GM18870 (cell line): ENCODE results near the gene INTS7.

ENCODE experiments used
- ATAC-seq: cut with Tn5 transposase; IDR thresholded peaks from one replicate; pipeline ENCODE4 v1.9.1; 2021; ENCODE audit warnings: moderate library complexity; ENCODE audit not compliant: unreplicated experiment

Gene INTS7, protein sequence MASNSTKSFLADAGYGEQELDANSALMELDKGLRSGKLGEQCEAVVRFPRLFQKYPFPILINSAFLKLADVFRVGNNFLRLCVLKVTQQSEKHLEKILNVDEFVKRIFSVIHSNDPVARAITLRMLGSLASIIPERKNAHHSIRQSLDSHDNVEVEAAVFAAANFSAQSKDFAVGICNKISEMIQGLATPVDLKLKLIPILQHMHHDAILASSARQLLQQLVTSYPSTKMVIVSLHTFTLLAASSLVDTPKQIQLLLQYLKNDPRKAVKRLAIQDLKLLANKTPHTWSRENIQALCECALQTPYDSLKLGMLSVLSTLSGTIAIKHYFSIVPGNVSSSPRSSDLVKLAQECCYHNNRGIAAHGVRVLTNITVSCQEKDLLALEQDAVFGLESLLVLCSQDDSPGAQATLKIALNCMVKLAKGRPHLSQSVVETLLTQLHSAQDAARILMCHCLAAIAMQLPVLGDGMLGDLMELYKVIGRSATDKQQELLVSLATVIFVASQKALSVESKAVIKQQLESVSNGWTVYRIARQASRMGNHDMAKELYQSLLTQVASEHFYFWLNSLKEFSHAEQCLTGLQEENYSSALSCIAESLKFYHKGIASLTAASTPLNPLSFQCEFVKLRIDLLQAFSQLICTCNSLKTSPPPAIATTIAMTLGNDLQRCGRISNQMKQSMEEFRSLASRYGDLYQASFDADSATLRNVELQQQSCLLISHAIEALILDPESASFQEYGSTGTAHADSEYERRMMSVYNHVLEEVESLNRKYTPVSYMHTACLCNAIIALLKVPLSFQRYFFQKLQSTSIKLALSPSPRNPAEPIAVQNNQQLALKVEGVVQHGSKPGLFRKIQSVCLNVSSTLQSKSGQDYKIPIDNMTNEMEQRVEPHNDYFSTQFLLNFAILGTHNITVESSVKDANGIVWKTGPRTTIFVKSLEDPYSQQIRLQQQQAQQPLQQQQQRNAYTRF

DNA sequence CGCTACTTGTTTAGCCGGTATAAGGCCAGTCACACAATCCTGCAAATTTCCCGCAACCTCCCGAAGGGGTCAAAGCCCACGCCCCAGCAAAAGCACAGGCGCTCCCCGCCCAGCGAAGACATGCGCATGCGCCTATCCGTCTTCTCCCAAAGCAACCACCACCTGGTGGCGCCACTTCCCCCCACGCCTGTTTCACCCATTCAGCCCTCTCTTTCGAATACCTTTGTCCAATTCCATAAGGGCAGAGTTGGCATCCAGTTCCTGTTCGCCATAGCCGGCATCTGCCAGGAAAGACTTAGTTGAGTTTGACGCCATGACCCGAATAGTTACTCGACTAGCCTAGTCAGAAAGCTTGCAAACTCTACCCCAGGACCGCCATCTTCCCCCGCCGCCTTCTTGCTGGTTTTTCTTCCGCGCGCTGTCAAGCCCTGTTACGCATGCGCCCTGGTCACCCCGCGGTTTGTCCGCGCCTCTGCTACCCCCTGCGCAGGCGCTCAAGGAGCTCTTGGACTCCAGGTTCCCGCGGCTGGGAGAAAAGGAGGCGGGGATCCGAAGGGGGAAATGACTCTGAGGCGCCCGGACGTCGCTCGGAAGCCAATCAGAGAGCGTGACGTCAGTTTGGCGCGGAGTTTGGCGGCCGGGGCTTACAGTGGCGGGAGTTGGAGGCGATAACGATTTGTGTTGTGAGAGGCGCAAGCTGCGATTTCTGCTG is at the start of gene INTS7, which contains the start of gene DTL:
Gene INTS7 (minus strand): TSS at position 435 of the 712 bp plus-strand sequence. CDS start 120 bp downstream, at position 315.
Gene DTL (plus strand): TSS at position 626 of the 712 bp plus-strand sequence. CDS start 143 bp downstream, outside the sequence.
- peak; percentile 66 for ATAC-seq

DNA sequence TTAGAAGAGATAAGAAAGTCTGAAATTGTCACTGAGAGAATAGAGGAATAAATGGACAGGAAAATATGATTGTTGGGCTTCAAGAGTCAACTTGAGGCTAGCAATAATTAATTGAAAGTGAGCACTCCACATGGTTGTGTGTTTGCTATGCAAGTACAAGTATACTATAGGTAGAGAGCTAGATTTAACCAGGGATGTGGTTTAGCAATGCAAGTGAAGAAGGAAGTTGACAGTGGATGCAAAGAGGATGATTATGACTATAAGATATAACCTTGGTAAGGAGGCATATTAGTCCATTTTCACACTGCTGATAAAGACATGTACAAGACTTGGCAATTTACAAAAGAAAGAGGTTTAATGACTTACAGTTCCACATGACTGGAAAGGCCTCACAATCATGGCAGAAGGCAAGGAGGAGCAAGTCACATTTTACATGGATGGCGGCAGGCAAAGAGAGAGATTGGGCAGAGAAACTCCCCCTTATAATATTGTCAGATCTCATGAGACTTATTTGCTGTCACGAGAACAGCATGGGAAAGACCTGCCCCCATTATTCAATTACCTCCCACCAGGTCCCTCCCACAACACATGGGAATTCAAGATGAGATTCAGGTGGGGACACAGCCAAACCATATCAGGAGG is 47.5 kb upstream of the INTS7 start:
- ATAC-seq = no peak

DNA sequence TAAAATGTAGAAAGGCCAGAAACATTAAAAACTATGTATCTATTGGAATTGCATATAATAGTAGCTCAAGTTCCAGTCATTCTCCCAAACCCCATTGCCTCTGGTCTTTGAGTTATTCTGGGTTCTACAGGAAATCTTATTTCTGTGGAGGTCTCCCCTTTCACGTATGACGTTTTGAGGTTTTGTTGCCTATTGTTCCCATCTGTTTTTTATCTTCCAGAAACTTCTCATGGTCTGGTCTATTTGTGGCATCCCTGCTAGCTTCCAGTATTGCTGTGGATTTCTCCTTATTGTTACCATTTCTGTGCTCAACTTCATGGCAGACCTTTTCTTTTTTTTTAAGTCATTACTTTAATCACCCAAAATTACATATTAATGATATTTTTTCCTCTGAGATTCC is 43.5 kb upstream of the INTS7 start:
- ATAC-seq = no peak

DNA sequence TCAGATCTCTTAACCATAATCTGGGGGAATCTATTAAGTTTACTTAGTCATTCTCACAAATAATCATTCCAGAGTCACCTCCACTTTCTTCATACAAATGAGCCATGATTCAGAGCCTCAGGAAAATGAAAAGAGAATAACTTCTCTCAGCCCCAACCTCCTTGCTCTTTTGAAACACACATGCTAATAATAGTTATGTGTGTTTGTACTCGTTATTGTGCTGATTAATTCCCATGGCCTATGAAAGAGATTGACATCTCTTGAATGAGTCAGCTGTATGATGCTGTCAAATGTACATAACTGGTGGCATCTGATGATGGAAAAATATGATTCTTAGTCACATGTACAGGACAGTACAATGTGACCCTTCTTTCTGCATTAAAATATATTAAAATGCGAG is 41.7 kb upstream of the INTS7 start:
- ATAC-seq = no peak

DNA sequence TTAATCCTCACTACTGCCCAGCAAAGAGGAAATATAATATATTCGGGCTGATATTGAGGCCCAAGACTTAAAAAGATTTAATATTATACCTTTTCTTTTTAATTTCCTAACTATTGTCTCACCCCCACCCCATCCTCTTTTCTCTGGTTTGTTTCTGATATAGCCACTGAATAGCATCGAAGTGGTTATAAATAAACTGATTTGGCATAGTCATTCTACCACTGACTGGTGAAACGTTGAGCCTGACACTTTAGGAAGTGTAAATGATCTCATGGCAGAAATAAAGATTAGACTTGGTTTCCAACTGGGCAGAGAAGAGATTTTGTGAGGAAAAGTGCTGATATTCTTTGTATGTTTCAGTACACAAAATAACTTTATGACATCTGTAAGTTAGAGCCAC is 39.5 kb upstream of the INTS7 start:
- no peak for ATAC-seq

DNA sequence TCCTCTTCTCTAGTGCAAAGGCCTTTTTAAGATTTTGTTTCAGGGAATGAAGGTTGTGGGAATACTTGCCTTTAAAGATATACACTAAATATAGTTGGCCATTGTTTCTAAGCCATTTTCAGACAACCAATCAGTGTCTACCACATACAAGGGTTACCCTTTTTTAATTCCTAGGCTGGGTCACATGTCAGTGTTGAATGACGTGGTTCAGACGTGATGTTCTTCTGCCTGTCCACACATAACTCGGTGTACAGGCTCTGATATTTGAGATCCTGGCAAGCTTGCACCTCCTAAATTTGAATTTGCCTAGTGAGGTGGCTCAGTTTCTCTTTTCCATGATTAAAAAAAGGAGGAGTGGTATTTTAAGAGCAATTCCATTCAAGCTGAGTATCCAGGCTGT is 39.0 kb upstream of the INTS7 start:
- no peak for ATAC-seq

DNA sequence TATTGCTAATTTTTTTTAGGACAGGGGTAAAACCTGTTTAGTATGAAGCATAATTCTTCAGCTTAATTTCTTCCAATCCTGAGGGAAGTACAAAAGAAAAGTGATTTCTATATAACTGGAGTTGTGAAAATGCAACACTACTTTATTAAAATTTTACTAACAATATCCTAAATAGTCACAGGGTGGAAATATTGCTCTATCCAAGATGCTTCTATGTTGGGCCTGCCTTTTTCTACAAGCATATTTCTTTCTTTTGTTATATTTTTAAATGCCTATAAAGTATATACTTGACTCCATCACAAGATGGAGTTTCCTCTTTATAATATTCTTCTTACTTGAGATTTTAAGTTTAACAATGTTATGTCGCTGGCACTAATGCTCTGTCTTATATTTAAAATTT is 38.1 kb upstream of the INTS7 start:
- ATAC-seq = no peak

DNA sequence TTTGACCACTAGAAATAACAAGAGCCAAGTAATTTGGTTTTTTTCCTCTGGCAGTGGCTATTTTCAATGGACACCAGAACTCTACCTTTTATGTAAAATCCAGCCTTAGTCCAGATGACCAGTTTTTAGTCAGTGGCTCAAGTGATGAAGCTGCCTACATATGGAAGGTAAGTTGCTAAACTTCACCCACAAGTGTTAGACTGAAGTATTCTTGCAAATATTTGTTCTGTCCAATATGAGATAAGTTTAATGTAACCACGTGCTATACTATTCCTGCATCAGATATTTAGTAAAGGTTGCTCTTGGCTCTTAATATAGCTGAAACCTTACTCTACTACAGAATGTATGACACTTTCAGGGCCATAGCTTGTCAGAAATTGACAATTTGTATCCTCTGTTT is 36.7 kb upstream of the INTS7 start:
- no peak for ATAC-seq

DNA sequence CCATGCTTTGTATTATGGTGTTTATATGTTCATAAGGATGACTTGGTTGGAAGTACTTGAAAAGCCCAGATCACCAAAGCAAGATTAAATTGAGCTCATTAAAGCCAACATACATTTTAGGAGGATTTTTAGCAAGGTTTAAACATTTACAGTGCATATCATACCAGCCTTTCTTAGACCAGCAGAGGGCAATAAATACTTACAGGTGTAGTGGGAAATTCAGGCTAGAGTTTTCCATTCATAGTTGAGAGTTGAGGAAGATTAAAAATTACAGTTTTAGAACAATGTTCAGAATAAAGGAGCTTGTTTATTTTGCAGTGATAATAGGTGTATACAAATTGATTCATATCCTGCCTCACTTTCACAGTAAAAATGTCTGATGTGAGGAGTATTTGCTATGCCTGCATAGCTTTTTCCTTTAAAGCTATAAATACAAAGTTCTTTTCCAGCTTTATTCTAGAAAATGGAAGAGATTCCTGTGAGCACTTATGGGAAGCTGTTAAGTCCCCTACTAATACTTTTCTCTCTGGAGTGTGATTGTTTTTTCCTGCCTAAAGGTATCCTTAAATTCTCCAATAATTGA is 35.5 kb upstream of the INTS7 start:
- ATAC-seq = no peak

DNA sequence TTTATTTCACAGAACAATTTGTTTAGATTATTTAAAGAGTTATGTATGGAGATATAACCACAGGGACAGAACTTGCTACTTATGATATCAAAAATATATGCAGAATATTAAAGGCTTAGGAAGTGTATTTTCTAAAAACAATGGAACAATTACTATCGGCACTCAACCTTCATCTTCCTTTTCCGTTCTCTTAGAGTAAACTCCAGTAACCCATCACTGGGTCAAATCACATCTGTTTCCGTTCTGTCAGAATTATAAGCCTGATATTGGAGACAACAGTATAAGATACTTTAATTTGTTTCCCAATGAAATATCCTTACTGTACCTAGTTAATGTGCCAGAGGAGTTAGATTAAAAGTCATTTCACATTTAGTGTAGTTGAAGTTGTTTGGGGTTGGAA is 32.4 kb upstream of the INTS7 start:
- no peak for ATAC-seq

DNA sequence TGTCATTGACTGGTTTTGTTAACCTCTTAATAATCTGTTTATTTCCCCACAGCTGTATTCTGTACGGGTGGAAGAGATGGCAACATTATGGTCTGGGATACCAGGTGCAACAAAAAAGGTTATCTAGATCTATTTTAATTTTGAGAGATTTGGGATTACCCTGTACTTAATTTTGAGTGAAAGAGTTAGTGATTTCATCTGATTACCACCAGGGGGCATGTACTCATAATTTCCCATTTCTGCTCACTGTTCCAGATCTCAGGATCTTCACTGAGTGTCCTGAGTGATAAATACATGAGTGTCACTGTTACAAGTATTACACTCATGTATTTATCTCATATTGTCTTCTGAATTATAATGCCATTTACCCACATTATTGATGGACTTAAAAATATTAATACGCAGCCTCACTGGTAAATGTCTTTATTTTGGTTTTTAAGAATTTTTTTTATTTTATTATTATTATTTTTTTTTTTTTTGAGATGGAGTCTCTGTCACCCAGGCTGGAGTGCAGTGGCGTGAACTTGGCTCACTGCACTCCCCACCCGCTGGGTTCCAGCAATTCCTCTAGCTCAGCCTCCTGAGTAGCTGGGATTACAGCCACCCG is 27.6 kb upstream of the INTS7 start:
- no peak for ATAC-seq

DNA sequence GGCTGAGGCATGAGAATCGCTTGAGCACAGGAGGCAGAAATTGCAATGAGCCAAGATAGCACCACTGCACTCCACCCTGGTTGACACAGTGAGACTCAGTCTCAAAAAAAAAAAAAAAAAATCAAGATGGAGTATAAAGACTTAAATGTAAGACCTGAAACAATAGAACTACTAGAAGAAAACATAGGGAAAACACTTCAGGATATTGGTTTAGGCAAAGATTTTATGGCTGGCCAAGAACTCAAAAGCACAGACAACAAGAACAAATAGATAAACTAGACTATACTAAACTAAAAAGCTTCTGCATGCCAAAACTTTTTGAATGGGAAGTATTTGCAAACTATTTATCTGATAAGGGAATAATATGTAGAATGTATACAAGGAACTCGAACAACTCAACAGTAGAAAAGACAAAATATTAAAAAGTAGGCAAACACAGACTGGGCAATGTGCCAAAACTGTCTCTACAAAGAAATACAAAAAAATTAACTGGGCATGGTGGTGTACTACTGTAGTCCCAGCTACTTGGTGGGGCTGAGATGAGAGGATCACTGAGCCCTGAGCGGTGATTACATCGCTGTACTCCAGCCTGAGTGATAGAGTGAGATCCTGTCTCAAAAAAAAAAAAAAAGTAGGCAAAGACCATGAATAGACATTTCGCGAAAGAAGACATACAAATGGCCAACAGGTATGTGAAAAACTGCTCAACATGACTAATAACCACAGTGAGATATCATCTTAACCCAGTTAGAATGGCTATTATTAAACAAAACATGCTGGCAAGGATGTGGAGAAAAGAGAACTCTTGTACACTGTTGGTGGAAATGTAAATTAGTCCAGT is 25.5 kb upstream of the INTS7 start:
- no peak for ATAC-seq

DNA sequence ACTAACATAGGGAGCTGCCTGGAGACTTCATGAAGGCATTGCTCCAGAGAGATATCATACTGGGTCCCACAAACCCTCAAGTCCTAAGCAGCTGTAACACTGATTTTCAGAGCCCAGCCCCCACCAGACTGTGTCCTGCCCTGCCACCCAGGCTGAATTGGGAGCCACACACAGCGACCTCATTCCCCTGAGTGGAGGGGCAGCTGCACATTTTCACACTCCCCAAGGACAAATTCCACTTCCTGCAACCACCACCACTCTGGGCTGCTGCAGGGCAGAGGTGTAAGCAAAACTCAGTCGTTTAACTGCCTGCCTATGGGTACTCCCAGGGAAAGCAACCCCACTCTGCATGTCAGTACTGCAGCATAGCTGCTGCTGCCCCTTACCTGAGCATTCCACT is 20.0 kb upstream of the INTS7 start:
- ATAC-seq = no peak

DNA sequence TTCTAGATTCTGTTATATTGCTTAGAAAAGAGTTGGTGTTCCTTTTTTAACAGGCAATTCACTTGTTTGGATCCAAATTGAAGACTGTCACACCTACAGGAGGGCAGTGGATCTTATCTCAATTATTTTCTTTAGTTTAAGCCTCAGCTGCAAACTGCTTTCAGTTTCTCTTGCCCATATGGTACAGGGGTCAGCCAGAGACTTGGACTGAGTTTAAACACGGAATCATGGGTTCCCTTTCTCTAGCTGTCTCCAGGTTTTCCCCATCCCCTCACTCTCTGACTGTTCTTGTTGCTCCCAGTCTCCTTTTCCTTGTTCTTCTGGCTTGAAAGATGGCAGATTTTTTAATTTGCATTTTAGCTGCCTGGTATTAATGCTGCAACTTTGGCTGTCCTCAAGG is 18.6 kb upstream of the INTS7 start:
- no peak for ATAC-seq

DNA sequence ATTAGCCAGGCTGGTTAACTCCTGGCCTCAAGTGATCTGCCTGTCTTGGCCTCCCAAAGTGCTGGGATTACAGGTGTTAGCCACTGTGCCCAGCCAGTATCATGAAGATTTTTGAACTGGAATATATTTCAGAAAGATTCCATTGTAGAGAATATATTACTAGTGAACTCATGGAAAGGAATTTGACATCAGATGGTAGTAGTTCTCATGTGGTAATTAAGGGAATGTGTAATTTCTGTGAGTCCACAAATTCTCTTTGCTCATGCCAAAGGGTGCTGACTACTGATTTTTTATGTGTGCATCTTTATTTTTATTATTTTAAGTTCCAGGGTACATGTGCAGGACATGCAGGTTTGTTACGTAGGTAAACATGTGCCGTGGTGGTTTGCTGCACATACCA is 10.6 kb upstream of the INTS7 start:
- ATAC-seq = no peak

DNA sequence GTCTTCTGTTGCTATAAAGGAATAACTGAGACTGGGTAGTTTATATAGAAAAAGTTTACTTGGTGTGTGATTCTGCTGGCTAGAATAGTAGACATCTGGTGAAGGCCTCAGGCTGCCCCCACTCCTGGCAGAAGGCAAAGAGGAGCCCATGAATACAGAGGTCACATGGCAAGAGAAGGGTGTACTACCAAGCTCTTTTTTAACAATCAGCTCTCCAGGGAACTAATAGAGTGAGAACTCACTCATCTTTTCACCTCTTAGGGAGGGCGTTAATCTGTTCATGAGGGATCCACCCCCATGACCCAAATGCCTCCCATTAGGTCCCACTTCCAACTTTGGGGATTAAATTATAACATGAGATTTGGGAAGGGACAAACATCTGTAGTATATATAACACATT is 9.5 kb upstream of the INTS7 start:
- no peak for ATAC-seq

DNA sequence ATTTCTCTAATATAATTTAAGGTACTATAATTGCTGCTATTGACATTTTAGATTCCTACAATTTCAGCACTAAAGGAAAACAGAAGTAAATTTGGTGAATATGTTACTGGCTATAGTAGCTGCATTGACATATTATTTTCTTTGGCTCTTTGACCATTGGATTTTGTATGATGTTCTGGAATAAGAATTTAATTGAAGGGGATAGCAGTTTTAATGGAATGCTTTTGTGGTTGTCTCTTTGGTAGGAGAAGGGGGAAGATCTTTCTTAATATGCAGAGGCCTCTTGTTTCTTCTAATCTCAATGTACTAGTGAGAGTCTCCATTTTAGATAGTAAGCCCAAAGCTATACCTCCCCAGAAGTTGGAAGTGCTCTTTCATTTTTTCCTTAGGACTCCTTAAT is 7.1 kb upstream of the INTS7 start:
- ATAC-seq = no peak

DNA sequence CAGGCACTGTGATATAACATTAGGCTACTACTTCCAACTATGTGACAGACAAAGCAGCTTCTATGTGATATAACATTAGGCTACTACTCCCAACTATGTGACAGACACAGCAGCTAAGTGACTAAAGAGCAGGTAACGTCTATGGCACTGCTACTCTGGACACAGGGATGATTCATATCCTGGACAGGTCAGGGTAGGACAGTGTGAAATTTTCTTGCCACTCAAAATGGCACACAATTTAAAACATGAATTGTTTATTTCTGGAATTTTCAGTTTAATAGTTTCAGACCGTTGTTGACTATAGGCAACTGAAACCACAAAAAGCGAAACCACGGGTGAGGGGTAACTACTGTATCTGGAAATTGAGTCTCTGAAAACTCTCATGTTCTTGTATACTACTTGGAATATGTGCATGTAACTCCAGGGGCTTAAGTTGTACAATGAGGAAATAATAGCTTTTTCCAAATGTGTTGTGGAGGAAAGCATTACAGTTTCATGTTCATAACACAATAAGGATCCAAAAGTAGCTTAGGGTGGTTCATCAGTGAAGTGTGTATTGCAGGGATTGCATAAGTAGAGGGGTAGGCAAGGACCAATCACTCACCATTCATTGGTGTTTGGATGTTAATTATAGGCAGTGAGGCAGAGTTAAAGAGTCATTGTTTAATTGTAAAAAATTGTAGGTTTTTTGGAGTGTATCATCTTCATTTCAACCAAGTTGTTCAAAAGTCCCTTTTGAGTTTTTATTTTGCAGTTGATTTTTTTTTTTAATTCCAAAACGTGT is 5.5 kb upstream of the INTS7 start:
- ATAC-seq = no peak
